AG08395 (cell line): Measurements from ENCODE around the gene MSI2.

Experiments used
- DNase-seq: peaks from one replicate; pipeline ENCODE4 v3.0.0; 2012; ENCODE audit warnings: mixed read lengths, low spot score

MSI2 gene

GRCh38 chr17:57721967-57722703, 465.8 kb downstream of the MSI2 start:
- DNase-seq = no peak

GRCh38 chr17:57722704-57723043, 466.4 kb downstream of the MSI2 start:
- no peak for DNase-seq

GRCh38 chr17:57723427-57724025, 467.2 kb downstream of the MSI2 start:
- no peak for DNase-seq

DNA sequence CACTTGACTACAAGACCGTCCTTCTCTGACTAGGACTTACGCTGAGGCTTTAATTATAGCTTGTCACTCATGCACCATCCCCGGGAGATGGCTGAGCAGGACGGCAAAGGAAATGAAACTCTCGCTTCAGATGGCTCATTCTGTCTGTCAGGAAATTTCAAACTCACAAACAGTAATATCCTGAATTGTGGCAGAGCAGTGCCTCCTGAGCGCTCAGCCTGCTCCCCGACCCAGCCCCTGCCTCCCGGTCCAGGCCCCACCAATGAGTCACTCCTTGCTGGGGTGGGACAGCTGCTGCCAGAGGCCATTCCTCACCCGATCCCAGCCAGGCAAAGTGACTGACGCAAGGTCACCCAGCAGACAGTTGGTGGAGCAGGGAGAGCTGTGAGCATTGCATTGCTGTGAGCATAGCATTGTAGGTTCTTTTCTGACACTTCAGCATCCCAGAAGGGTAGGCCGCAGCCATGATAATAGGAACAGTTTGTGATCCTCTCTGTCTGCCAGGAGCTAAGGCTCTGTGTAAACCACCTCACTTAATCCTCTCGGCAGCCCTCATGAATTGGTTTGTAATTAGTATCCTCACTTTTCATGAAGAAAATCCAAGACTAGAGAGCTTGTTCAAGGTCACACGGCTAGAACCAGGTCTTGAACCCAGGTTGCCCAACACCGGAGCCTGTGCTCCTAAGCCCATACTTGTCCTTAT, 467.9 kb downstream of the MSI2 start:
- no peak for DNase-seq

GRCh38 chr17:57724729-57725125, 468.4 kb downstream of the MSI2 start:
- no peak for DNase-seq

DNA sequence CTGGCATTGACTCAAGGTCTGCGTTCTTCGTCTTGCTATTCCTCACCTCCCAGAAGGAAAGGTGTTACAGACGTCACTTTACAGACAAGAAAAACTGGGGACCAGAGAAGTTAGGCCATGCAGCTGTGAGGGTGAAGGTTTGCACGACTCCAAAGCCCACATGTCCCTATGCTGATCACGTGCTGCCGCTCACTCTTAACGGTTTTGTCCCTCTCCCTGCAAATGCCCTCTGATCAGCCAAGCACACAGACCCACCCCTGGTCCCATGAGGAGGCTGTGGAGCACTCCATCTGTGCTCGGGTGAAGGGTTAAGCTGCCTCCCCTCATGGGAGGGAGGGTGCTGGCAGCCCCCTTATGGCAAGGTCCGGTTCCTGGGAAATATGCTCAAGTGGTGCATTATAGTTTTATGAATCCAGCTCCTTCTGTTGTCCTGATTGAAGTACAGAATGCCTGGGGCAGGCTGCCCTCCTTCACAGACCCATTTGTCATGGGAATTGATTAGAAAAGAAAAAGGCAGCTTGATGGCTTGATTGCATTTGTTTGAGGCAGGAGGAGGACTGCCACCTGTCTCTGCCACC, 470.0 kb downstream of the MSI2 start:
- no peak for DNase-seq

GRCh38 chr17:57726838-57727237, 470.5 kb downstream of the MSI2 start:
- DNase-seq = no peak

DNA sequence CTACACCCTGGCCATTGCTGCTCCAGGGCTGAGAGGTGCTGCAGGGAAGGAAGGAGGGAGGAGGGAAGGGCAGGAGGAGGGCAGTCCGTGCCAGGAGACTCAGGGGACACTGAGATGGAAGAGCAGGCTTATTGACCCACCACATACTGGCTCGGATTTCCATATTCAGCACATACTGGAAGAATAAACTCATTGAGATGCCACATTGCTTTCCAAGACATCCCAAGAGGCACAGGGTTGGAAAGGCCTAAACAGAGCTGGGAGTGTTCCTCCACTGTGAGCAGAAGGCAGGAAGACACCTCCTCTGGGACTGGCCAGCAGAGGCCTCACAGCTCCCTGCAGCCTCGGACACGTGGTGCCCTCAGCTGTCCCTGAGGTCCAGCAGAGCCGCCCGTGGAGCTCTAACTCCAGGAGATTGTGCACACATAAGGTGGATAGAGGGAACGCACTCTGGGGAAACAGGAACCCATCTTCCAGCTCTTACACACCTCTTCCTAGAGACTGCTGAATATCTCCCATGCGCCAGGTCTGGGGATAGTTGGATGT, 471.4 kb downstream of the MSI2 start:
- no peak for DNase-seq

GRCh38 chr17:57730026-57730701, 473.8 kb downstream of the MSI2 start:
- DNase-seq = no peak

DNA sequence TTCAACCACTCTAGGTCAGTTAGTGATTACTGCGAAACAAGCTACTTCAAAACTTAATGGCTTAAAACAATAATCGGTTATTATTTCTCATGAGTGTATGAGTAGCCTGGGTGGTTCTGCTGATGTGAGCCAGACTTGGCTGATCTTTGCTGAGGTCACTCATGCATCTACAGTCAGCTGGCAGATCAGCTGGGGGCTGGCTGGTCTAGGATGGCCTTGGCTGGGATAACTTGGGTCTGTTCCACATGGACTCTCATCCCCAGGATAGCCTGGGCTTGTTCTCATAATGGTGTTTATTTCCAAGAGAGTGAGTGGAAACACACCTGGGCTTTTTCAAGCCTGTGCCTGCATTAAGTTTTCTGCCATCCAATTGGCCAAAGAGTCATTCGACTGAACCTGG, 475.7 kb downstream of the MSI2 start:
- DNase-seq = no peak

GRCh38 chr17:57733085-57733484, 476.8 kb downstream of the MSI2 start:
- DNase-seq = no peak
